ENCODE measurements around the gene ACOT6.
"Not testable (repeated sequence)": the region's sequence is repeated elsewhere in the genome, so short reads cannot be mapped to it uniquely, and the experiment has no call there.

ACOT6 gene

DNA sequence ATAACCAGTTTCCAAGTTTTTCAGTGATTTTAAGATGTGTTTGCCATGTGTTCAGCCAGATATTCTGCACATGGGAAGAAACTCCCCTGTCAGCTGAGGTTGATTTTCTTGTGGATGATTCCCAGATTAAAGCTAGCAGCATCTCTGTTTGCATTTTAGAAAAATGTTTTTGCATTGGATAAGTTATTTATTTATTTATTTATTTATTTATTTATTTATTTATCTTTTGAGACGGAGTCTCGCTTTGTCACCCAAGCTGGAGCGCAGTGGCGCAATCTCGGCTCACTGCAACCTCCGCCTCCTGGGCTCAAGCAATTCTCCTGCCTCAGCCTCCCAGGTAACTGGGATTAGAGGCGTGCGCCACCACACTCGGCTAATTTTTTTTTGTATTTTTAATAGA is 17.8 kb upstream of the ACOT6 start:
- H3K4me3 ChIP-seq (ENCODE audit: low read depth, low read length): no peak overlapping the region

DNA sequence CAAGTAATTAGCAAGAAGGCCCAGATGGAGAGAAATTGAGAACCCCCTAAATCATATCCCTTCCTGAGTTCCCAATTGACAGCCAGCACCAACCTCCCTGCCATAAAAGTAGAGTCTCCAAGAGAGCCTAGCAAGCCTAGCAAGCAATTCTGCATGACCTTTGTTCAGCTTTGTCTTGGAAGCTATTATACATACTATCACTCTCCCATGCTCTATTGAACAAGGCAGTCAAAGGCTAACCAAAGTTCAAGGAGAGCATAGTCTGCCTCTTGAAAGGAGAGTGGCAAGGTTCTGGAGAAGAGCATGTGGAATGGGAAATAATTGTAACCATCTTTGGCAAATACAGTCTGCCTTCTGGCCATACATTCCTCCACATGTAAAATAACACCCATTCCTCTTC is 12.8 kb upstream of the ACOT6 start:
- no peak overlapping the region for H3K4me3 ChIP-seq (ENCODE audit: low read depth, low read length)

DNA sequence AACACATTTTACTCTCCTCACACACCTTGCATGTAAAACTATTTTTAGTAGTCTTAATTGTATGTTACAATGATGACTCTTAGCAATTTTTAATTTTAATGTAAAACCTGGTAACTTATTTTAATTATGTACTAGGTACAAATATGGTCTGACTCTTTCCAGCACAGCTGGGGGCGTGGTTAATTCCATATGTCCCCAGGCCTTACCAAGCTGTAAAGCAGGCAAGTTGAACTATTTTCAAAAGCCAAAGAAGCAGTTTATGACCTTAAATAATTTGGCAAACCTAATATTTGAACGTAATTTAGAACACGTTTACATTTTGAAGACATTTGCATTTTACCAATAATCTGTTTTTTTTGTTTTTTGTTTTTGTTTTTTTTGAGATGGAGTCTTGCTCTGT is 9.3 kb upstream of the ACOT6 start:
- H3K4me3 ChIP-seq (ENCODE audit: low read depth, low read length): no peak overlapping the region

DNA sequence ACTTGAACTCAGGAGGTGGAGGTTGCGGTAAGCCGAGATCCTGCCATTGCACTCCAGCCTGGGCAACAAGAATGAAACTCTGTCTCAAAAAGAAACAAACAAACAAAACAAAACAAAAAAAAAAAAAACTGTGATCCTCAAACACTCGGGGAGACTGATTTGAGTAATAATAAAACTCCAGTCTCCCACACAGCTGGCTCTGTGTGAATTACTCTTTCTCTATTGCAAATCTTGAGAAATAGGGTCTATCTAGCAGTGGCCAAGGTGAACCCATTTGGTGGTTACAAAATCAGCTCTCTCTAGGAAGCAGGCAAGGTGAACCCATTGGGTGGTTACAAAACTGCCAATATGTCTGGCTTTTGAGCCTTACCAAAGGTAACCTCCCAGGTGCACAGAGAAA is 6.0 kb upstream of the ACOT6 start:
- H3K4me3 ChIP-seq (ENCODE audit: low read depth, low read length): no peak overlapping the region

DNA sequence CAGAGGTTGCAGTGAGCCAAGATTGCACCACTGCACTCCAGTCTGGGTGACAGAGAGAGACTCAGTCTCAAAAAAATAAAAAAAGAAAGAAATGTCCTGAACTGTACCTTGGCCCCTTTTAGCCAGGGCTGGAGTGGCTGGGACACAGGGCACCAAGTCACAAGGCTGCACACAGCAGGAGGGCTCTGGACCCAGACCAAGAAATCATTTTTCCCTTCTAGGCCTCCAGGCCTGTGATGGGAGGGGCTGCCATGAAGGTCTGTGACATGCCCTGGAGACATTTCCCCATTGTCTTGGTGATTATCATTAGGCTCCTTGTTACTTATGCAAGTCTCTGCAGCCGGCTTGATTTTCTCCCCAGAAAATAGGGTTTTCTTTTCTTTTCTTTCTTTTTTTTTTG is 5.1 kb upstream of the ACOT6 start:
- no peak overlapping the region for H3K4me3 ChIP-seq (ENCODE audit: low read depth, low read length)

DNA sequence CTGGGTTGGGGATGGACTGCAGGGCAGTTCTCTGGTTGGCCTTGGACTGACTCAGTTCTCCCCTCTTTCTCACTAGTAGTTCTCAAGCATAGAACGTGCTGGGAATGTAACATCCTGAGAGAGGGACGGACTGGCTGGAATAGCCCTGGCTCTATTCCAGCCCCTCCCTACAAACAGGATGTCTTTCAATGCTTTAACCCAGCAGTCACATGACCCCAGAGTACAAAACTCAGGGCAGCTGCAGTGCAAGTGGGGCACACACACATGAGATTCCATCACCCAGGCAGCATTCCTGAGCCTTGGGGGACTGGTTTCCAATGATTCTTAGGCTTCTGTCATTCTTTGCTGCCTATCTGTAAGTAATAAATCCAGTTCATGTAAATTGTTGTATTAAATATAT is 1.6 kb upstream of the ACOT6 start:
- no peak overlapping the region for H3K4me3 ChIP-seq (ENCODE audit: low read depth, low read length)

DNA sequence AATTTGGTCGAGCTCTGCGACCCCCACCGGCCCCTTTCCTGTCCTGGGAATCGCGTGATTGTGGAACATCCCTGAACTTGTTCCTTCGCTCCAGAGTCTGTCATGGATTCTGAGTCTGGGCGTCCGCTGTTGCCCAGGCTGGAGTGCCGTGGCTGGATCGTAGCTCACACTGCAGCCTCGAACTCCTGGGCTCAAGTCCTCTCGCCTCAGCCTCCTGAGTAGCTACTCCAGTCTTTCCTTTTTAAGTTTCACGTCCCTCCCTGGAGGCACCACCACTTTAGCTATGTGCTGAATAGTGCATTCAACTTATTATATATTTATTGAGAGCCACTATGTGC is 698 bp downstream of the ACOT6 start:
- peak overlapping the region; percentile 78 for H3K4me3 ChIP-seq (ENCODE audit: low read depth, low read length)

DNA sequence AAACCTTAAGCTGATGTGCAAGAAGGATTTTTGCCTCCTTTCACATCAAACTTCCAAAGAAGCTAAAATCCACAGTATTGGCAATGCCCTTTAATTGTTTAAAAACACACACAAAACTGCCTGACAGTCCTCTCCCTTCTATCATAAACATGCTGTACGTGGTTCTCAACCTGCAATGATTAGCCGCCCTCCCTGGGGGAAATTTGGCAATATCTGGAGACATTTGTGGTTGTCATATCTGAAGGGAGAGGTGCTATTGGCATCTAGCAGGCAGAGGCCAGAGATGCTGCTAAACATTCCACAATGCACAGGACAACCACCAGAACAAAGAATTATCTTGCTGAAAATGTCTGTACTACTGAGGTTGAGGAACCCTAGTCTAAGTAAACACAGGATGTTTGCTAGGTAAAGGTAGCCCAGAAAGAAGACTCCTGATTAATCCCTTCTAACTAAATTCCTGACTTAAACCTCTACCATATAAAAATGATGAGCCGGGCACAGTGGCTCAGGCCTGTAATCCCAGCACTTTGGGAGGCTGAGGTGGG is 1.2 kb downstream of the ACOT6 start:
- no peak overlapping the region for H3K4me3 ChIP-seq (ENCODE audit: low read depth, low read length)

DNA sequence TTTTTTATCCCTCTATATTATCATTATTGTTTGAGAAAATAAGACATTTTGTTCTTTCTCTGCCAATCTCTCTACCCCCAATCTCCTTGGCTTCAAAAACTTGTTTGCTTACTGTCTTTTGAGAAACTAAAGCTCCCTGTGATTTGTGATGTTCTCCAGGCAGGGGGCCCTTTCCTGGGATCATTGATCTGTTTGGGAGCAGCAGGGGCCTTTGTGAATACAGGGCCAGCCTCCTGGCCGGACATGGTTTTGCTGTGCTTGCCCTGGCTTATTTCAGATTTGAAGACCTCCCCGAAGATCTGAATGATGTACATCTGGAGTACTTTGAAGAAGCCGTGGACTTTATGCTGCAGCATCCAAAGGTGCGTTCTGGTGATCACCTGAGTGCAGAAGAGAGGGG is 4.5 kb downstream of the ACOT6 start:
- no peak overlapping the region for H3K4me3 ChIP-seq (ENCODE audit: low read depth, low read length)

DNA sequence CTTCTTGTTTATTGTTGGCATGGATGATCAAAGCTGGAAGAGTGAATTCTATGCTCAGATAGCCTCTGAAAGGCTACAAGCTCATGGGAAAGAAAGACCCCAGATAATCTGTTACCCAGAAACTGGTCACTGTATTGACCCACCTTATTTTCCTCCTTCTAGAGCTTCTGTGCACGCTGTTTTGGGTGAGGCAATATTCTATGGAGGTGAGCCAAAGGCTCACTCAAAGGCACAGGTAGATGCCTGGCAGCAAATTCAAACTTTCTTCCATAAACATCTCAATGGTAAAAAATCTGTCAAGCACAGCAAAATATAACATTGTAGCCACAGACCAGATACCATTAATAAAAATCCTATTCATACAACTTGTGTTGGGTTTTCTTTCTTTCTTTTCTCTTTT is 7.2 kb downstream of the ACOT6 start:
- no peak overlapping the region for H3K4me3 ChIP-seq (ENCODE audit: low read depth, low read length)

DNA sequence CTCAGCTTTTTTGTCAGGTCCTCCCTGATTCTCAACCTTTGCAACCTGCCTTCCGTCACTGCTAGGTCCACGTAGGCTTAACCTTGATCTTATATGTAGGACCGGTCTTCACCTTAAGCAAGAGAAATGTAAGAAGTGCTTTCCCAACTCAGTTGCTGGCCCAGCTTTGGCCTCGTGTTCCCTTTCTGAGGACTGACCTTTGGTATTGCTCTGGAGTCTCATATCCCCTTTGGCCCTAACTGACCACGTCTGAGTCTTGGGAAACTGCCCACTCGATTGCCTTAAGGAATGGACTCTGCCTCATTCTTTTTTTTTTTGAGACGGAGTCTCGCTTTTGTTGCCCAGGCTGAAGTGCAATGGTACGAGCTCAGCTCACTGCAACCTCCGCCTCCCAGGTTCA is 8.0 kb downstream of the ACOT6 start:
- H3K4me3 ChIP-seq (ENCODE audit: low read depth, low read length): no peak overlapping the region

DNA sequence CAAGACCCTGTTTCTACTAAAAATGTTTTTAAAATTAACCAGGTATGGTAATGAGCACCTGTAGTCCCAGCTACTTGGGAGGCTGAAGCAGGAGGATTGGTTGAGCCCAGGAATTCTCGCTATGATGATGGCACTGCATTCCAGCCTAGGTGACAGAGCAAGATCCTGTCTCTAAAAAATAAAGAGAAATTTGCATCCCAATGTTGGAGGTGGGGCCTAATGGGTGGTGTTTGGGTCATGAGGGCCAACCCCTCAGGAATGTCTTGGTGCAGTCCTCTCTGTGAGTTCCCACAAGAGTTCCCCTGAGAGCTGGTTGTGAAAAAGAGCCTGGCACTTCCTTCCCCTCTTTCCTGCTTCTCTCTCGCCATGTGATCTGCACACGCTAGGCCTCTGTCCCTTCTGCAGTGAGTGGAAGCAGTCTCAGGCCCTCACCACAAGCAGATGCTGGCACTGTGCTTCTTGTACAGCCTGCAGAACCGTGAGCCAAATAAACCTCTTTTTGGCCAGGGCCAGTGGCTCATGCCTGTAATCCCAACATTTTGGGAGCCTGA is 11.3 kb downstream of the ACOT6 start:
- no peak overlapping the region for H3K4me3 ChIP-seq (ENCODE audit: low read depth, low read length)

DNA sequence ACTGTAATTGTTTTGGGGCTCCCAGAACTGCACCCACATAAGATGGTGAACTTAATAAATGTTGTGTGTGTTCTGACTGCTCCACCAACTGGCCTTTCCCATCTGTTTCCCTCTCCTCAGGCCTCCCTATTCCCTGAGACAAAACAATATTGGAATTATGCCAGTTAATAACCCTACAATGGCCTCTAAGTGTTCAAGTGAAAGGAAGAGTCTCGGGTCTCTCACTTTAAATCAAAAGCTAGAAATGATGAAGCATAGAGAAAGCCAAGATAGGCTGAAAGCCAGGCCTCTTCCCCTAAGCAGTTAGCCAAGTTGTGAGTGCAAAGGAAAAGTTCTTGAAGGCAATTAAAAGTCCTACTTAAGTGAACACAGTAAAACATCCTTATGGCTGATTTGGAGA is 13.4 kb downstream of the ACOT6 start:
- H3K4me3 ChIP-seq (ENCODE audit: low read depth, low read length): no peak overlapping the region

DNA sequence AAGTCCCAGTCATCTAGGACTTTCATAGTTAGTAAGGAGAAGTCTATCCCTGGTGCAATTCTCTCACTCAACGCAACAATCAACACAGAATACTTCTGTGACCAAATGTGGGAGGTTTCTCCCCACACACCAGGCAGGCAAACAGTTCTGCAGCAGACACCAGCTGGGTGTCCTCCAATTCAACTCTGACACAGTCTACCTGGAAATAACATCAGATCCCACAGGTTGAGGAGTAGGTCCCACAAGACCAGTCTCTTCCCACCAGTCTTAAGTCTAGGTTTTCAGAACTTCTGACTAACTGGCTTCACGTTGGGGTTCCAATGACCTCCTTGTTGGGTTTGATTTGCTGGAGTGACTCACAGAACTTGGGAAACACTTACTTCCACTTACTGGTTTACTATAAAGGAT is 14.8 kb downstream of the ACOT6 start:
- H3K4me3 ChIP-seq (ENCODE audit: low read depth, low read length): no peak overlapping the region

DNA sequence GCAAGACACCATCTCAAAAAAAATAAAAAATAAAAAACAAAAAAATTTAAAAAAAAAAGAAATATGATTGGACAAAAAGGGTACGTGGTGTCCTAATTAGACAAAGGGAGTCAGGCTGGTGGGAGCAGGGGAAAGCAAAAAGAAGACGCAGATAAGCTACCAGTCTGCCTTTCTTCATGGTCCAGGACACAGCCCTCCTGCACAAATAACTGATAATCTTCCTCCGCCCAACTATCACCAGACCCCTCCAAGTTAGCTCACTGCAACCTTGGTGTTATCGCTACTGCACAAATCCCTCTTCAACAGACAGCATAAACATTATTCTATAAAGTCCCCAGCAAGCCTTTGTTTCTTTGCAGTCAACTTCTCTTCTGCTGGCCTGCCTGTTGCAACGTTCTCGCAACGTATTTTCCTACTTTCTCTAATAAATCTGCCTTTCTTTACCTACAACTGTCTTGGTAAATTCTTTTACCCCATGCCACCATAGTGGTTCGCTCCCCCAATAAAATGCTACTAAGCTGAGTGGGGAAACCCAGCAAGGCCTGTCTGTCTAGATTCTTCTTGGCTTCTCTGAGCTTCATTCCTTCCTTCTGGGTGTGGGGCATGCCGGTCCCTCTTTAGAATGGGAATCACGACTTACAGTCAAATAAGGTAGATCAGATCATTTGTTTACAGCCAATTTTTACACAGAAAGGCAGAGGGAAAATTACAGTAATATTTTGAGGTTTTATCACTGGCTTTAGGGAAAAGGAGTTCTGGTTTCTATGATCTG is 17.9 kb downstream of the ACOT6 start:
- H3K4me3 ChIP-seq (ENCODE audit: low read depth, low read length): no peak overlapping the region

DNA sequence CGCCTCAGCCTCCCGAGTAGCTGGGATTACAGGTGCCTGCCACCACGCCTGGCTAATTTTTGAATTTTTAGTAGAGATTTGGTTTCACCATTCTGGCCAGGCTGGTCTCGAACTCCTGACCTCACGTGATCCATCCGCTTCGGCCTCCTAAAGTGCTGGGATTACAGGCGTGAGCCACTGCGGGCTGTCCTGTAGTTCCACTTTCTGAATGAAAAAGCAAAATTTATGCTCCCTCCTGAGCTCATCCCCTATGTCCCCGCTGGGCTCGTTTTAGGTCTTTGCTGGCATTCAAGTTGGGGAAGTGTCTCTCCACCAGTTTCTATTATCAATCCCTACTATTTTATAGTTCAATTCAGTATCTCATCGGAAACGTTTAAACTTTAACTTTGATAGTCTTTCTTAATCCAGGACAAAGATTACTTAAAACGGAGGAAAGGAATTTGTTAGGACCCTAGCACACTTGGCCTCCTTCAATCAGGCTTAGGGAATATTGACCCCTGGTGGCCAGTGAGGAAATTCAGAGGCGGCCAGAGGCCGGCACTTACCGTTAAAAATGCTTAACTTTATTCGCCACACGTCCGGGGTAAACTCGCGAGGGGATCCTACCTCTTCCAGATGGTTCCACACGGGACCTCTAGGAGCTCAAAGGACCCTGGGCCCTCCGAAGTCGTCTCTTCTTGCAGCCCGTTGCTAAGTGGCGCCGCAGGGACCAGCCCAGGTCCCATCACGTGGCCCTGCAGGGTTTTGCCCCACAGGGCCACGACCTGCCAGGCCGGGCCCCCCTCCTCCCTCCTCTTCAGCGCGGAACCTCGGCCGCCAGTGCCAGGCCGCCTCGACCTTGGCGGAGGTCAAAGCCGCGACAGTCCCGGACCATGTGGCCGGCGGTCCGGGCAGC is 21.0 kb downstream of the ACOT6 start:
- H3K4me3 ChIP-seq (ENCODE audit: low read depth, low read length): peak overlapping the region; percentile 51

DNA sequence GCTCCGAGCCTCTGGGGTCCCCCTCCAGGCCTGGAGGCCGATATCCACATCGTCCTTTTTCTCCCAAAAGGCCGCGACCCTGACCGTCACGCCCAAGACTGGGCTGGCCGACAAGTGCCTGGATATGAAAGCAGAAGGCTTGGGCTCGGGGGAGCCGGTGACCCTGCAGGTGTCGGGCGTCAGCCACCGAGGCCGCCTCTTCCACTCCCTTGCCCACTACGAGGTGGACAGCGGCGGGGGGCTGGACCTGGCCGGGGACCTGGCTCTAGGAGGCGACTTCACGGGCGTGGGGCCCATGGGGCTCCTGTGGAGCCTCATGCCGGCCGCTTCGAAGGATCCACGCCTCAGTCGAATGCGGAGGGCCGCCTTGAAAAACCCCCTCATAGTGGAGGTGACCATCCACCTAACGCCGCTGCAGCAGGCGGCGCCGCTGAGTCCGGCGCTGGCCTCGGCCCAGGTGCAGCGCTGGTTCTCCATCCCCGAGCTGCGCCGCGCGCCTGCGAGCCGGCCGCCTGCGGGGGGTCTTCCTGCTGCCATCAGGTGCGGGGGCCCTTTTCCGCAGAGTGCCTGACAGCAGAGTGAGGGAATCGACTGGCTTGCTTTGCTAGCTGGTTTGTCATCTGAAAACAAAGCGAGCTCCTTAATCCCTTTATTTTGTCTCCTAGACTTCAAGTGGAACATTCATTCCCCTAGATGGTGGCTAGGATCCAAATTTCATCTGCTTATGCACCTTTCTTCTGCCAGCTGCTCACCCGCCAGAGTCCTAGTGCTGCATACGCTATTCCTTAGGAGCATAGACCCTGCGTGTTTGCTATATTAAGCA is 21.9 kb downstream of the ACOT6 start:
- H3K4me3 ChIP-seq (ENCODE audit: low read depth, low read length): peak overlapping the region; percentile 51

DNA sequence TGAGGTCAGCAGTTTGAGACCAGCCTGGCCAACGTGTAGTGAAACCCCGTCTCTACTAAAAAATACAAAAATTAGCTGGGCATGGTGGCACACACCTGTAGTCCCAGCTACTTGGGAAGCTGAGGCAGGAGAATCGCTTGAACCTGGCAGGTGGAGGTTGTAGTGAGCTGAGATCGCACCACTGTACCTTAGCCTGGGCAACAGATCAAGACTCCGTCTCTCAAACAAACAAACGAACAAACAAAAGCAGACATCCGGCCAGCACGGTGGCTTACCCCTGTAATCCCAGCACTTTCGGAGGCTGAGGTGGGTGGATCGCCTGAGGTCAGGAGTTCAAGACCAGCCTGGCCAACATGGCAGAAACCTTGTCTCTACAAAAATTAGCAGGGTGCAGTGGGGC is 24.0 kb downstream of the ACOT6 start:
- not testable (repeated sequence) for H3K4me3 ChIP-seq (ENCODE audit: low read depth, low read length)

DNA sequence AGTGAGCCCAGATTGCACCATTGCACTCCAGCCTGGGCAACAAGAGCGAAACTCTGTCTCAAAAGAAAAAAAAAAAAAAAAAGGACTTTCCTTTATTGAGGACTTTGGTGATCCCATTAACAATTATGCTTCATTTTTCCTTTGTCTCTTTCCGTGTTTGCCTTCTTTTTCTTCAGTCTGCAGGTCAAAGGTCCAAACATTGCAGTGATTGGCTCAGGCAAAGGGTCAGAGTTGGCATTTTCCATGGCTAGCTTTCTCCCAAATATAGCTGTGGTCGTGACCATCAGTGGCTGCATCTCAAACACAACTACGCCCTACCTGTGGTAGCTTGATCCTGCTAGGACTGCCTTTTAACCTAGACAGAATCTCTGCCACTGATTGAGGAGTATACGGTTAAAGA is 25.5 kb downstream of the ACOT6 start:
- H3K4me3 ChIP-seq (ENCODE audit: low read depth, low read length): no peak overlapping the region

DNA sequence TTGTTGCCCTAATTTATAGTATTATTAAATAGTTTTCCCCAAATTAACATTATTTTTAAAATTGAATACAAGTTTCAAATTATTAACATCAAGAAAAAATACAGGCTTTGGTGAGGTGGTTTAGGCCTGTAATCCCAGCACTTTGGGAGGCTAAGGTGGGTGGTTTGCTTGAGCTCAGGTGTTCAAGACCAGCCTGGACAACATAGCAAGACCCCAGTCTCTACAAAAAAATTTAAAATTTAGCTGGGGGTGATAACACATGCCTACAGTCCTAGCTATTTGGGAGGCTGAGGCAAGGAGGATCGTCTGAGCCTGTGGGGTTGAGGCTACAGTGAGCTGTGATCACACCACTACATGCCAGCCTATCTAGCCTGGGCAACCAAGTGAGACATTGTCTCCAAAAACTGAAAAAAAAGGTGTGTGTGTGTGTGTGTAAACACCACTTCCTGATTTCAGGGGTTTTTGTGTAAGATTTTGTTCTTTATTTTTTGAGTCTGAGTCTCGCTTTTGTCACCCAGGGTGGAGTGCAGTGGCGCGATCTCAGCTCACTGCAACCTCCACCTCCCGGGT is 28.6 kb downstream of the ACOT6 start:
- H3K4me3 ChIP-seq (ENCODE audit: low read depth, low read length): no peak overlapping the region

Data from iPS-11a (cell line).